Uterus (tissue), 4 donors: ENCODE measurements around the gene DMAC2. TPM values are rescaled to one million over a fixed set of nuclear protein-coding genes. Genes with fewer than 3 reads are reported as not detected.
"Not testable (repeated sequence)": the region's sequence is repeated elsewhere in the genome, so short reads cannot be mapped to it uniquely, and the experiment has no call there.

Source experiments
- DNase-seq, 2 donors: peaks; one replicate each; pipeline ENCODE4 v3.0.0-alpha.2; 2019 to 2020
- H3K27ac ChIP-seq, 2 donors: fragments of 200-600 bp; sonication (generic); 1 replicate in 1 of 2; 2 replicates in 1 of 2; pipeline ENCODE4 v1.5.1; 2016 to 2018
- H3K27me3 ChIP-seq, 2 donors: fragments of 200-600 bp; sonication (generic); one replicate each; pipeline ENCODE4 v1.5.1; 2018 to 2019; ENCODE audit warnings: control low read depth in 1 of 2
- H3K36me3 ChIP-seq, 2 donors: fragments of 200-600 bp; sonication (generic); one replicate each; pipeline ENCODE4 v1.5.1; 2019; ENCODE audit warnings: control low read depth in 1 of 2
- H3K4me1 ChIP-seq, 2 donors: fragments of 200-600 bp; sonication (generic); one replicate each; pipeline ENCODE4 v1.5.1; 2018 to 2019; ENCODE audit warnings: control low read depth in 1 of 2
- H3K4me3 ChIP-seq, 2 donors: fragments of 200-600 bp; sonication (generic); 1 replicate in 1 of 2; 2 replicates in 1 of 2; pipeline ENCODE4 v1.5.1; 2018 to 2019; ENCODE audit warnings: mild to moderate bottlenecking in 1 of 2
- H3K9me3 ChIP-seq, 2 donors: fragments of 200-600 bp; sonication (generic); one replicate each; pipeline ENCODE4 v1.5.1; 2019; ENCODE audit warnings: control low read depth in 1 of 2
- CTCF ChIP-seq, 4 experiments: fragments of 200-600 bp in 2 of 4; fragments of 450-650 bp in 2 of 4; sonication (generic) in 2 of 4; IDR thresholded peaks; one replicate each; pipeline ENCODE4 v1.5.1; 2016 to 2019; ENCODE audit warnings: antibody characterized with exemption in 4 of 4, mild to moderate bottlenecking in 2 of 4, moderate library complexity in 1 of 4
- POLR2A ChIP-seq, 2 donors: fragments of 450-650 bp; IDR thresholded peaks; one replicate each; pipeline ENCODE4 v1.6.1; 2016; ENCODE audit warnings: antibody characterized with exemption in 2 of 2, mild to moderate bottlenecking in 1 of 2, moderate library complexity in 1 of 2
- intact Hi-C: fragments of 100-400 bp; cut with DNase I; formaldehyde crosslinking; loops from one replicate; pipeline ENCODE4 v1.15.1; 2023; ENCODE audit warnings: low total_unique reads
- total RNA-seq, 4 donors: library from RNA; depleted of rRNA in 3 of 4; stranded (reverse); fragments of >200 nt in 3 of 4; gene quantifications; one replicate each; pipeline versions ENCODE4 v1.1.0 to v1.2.4, GENCODE V29; 2014 to 2023
- donor health status: DM: yes; HTN: yes; CAD: no.

DMAC2 gene
- total RNA-seq, 4 donors from 2014 or later = 25.8 to 89.4 (median 32.9) TPM

GRCh38 chr19:41435936-41436673, 3.6 kb downstream of the DMAC2 start:
- Histone ChIP-seq H3K4me1 (no peaks in the 10 kb centered on the region), H3K9me3 (no peaks in the 10 kb centered on the region), H3K36me3 (no peaks in the 10 kb centered on the region), H3K27me3 (no peaks in the 10 kb centered on the region), H3K27ac (no peak overlapping the region), H3K4me3 (no peak overlapping the region)
- no peak for TF ChIP-seq CTCF (IDR thresholded peaks at IDR 0.05)
- no peak for TF ChIP-seq POLR2A (IDR thresholded peaks at IDR 0.05)
- DNase-seq = no peak
- intact Hi-C loops = no loop called here

- H3K9me3 ChIP-seq, DNase-seq, H3K36me3 ChIP-seq, H3K4me1 ChIP-seq, H3K4me3 ChIP-seq, intact Hi-C loops, H3K27ac ChIP-seq, H3K27me3 ChIP-seq: not testable (repeated sequence)
These were observed 4.3 kb downstream of the DMAC2 start for GRCh38 chr19:41435376-41435775.

DNA sequence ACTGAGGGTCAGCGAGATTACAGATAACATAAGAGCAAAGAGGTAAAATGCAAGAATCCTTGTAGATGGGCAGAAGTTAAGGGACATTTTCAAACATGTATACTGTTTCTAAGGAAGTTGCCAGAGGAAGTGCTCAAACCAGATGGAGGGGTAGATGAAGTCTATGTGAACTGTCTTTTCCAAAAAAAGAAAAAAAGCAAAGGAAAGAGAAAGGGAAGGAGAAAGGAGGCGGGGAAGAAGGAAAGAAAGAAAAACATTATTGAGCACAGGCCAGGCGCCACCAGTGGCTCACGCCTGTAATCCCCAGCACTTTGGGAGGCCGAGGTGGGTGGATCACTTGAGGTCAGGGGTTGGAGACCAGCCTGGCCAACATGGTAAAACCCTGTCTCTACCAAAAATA, 5.3 kb downstream of the DMAC2 start:
- no peak for TF ChIP-seq CTCF (IDR thresholded peaks at IDR 0.05)
- no peak for TF ChIP-seq POLR2A (IDR thresholded peaks at IDR 0.05)
- Histone ChIP-seq H3K4me1 (no peaks in the 10 kb centered on the region), H3K27ac (no peak overlapping the region), H3K9me3 (no peaks in the 10 kb centered on the region), H3K4me3 (no peak overlapping the region), H3K27me3 (no peaks in the 10 kb centered on the region), H3K36me3 (no peaks in the 10 kb centered on the region)
- DNase-seq = no peak
- intact Hi-C loops = no loop called here

GRCh38 chr19:41433171-41433570, 6.5 kb downstream of the DMAC2 start:
- no peak for DNase-seq
- Histone ChIP-seq H3K27ac (no peak overlapping the region), H3K4me3 (no peak overlapping the region), H3K9me3 (no peaks in the 10 kb centered on the region), H3K4me1 (no peaks in the 10 kb centered on the region), H3K36me3 (no peaks in the 10 kb centered on the region), H3K27me3 (no peaks in the 10 kb centered on the region)
- intact Hi-C loops = no loop called here
- TF ChIP-seq CTCF (IDR thresholded peaks at IDR 0.05) = no peak
- TF ChIP-seq POLR2A (IDR thresholded peaks at IDR 0.05) = no peak

DNA sequence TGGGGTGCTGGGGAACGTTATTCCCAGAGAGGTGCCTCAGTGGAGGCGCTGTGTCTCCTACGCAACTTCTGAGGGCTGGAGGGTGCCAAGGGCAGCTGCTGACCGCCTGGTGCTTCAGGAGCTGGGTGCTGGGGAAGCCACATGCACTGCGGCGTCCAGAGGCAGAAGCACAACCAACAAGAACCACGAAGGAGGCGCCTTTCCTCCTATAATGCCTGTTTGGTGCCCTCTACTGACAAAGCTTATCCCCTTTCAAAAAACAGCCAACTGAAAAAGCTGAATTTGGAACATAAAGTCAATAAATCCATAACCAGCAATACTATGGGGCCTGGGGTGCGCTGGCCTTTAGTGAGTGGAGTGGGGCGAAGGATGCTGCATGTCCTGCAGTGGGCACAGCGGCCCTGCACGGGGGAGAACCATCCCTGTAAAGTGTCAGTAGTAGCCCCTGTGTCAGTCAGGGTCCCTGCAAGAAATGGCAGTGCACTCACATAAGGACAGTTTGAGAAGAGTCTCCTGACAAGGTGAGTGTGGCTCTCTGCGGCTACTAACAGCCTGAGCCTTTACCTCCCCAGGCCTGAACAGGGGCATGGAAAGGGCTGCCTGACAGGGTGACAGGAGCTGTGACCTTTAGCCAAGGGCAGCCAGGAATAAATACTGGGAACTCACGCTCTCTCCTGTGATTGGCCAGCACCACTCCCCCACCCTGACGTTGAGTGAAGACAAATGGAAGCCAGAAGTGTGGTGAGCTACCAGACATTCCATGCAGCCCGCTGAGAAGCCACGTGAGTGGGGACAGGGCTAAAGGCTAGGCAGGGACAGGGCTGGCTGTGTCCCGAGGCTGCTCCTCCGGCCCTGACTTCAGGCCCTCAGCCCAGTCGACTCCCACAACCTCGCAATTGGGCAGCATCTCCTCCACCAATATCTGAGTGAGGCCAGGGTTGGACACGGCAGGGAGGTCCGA, 8.0 kb downstream of the DMAC2 start:
- intact Hi-C loops = no loop called here
- Histone ChIP-seq H3K4me1 (peaks cover 0 to 2% of the 10 kb centered on the region in 2 donors), H3K27ac (no peak overlapping the region), H3K4me3 (no peak overlapping the region), H3K36me3 (no peaks in the 10 kb centered on the region), H3K9me3 (no peaks in the 10 kb centered on the region), H3K27me3 (no peaks in the 10 kb centered on the region)
- no peak for TF ChIP-seq CTCF (IDR thresholded peaks at IDR 0.05)
- no peak for TF ChIP-seq POLR2A (IDR thresholded peaks at IDR 0.05)
- no peak for DNase-seq
